Stimulated activated CD4-positive, alpha-beta T cell treated with anti-CD3 and anti-CD28 coated beads, Interleukin-4, amount 100 ng/mL, for 48 hours (primary cell): ENCODE results near the gene COP1.
"Not testable (repeated sequence)": the region's sequence is repeated elsewhere in the genome, so short reads cannot be mapped to it uniquely, and the experiment has no call there.

ENCODE experiments used
- DNase-seq, 2 donors: peaks; one replicate each; pipeline ENCODE4 v3.0.0-alpha.2; 2020; ENCODE audit warnings: low read depth in 2 of 2

The COP1 gene

DNA sequence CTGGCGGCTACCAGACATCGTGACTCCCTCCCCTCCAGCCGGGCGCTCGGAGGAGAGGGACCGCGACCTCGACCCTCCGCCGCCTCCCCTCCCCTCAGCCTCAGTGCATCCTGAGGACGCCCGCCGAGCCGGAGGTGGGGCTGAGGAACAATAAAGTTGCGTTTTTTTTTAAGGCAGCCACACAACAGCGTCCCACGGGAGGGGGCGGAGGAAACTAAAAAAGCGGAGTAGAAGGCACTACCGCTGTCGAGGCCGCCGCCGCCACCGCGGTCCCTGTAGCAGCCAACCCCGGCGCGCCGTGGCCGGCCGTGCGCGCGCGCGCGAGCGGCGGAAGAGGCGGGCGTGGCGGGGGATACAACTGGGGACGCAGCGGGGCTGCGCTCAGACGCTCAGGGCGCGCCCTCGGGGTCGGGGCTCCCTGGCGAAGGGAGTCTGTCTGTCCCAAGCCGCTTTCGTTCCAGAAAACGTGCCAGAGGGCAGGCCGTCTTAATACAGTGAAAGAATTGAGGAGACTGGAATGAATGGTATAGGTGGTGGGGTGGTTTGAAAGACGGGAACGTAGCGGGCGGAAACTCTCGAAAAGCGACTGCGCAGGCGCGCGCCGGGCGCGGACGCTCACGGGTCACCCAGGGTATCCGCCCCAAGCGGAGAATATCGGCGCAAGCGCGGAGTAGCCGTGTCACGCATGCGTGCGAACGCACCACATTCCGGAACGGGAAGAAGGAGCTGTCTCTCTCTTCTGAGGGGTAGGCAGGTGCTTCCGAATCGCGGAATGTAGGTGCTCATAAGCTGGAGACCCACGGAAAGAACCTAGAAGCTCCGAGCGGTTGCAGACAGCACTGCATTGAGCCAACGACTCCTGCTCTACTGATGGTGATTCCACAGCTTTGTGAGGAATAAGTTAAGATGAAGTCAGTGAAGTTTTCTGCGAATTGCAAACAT, at the start of gene COP1:
COP1 (minus strand) TSS at position 326 of the 942 bp plus-strand sequence; CDS start at position 18, 308 bp downstream.
- peak; percentile 90 to 93 for DNase-seq

- DNase-seq: no peak
Observed at GRCh38 chr1:176252191-176252590, 45.1 kb upstream of the COP1 start.

- DNase-seq: no peak
Observed at GRCh38 chr1:176244851-176245250, 37.8 kb upstream of the COP1 start.

- DNase-seq: no peak
Observed at GRCh38 chr1:176243746-176244145, 36.7 kb upstream of the COP1 start.

DNA sequence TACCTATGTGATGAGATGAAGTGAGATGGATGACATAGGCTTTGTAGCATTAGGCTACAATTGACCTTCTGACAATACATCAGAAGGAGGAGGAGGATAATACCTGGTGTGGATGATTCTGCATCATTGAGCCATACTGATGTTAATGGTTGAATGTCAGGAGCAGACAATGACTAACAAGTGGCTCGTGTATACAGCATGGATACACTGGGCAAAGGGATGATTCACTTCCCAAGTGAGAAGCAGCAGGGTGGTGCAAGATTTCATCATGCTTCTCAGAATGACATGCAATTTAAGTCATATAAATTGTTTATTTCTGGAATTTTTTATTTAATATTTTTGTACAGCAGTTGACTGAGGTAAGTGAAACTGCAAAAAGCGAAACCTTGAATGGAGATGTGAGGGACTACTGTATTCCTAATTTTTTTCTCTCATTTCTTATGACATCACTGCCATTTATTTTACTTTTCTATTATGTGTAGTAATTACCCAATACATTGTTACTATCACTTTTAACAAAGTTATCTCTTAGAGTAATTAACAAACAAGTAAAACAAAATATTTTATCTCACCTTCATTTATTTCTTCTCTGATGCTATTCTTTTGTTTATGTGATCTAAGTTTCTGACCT, 34.4 kb upstream of the COP1 start:
- no peak for DNase-seq

GRCh38 chr1:176233657-176234056, 26.6 kb upstream of the COP1 start:
- not testable (repeated sequence) for DNase-seq

DNA sequence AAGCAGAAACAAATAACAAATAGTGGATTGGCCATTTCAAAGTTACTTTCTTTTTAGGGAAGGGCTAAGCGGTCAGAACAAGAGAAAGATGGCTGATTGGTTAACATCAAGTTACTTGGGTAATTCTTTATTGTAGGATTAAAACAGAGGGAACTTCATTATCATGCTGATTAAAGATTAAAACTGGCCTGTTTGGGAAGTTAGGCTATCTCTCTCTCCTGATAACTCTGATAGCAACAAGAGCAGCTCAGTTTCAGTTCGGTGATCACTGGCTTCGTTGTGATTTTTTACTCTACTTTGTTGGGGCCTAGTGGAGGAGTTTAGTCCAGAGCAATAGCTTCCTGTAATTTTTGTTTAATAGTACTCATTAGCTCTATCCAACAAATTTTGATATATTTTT, 20.5 kb upstream of the COP1 start:
- DNase-seq: no peak

GRCh38 chr1:176225911-176226310, 18.8 kb upstream of the COP1 start:
- DNase-seq: no peak

DNA sequence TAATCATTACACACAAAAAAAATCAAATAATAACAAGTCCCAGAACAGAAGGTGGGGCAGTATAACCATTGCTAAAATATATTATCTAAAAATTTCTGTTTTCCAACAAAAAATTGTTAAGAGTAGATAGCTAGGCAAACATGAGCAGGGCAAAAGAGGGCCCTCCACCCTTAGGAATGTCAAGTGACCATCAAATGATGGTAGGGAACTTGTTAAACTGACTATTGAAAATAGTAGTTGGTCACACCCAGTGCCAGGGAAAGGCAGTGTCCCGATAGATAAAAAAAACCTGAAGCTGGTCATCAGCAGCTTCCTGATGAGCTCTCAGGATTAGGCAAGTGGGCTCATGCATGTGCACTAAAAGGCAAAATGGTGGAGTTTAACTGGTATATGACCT, 18.4 kb upstream of the COP1 start:
- DNase-seq: no peak

DNA sequence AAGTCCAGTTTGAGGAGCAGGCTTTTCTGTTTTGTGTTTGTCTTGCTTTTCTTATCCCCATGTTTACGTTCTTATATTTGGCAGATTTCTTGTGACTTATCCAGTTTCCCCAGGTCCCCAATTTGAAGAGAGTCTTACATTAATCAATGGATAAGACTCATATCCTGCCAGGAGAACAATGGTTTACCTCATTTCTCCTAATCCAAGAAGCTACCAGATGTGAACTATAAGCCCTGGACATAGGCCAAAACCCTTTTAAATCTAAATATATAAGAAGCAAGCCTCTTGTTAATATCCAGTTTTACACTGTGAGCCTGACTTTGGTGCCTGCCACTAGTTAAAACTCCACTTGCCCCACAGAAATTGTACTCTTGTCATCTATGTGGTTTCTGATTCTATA, 15.1 kb upstream of the COP1 start:
- DNase-seq: no peak

GRCh38 chr1:176220100-176220689, 13.1 kb upstream of the COP1 start:
- DNase-seq: no peak

- no peak for DNase-seq
Observed at GRCh38 chr1:176217461-176218099, 10.5 kb upstream of the COP1 start.

GRCh38 chr1:176216031-176216430, 8.9 kb upstream of the COP1 start:
- no peak for DNase-seq

DNA sequence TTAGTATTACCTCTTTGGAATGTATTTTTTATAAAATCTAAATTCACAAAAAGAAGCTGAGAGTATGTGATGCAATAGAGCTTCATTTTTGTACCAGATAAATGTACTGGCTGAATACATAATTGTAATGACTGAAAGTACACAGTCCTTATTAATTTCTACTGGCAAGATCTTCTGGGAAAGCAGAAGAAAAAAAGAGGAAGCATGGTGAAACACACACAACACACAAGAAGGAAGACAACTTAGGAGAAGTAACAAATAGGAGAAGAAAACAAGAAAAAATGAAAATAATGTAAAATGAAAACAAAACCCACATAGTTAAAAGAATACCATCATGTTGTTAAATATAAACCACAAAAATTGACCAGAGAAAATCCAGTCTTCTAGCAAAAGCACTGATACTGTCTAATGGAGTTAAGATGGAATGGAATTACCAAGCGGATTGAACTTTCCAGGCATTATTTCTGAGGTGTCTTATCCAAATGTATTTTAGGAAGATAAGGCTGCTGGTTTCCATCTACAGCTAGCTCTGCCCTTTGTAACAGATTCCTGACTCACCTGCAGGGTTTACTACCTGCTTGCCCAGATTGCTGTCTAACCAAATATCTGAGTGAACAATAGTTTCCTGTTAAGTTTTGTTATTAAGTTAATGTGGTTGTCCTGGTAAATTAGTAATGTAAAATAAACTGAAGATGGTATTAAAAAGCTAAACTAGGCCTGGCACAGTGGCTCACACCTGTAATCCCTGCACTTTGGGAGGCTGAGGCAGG, 4.5 kb upstream of the COP1 start:
- no peak for DNase-seq

GRCh38 chr1:176208034-176208433, 948 bp upstream of the COP1 start:
- DNase-seq: no peak

DNA sequence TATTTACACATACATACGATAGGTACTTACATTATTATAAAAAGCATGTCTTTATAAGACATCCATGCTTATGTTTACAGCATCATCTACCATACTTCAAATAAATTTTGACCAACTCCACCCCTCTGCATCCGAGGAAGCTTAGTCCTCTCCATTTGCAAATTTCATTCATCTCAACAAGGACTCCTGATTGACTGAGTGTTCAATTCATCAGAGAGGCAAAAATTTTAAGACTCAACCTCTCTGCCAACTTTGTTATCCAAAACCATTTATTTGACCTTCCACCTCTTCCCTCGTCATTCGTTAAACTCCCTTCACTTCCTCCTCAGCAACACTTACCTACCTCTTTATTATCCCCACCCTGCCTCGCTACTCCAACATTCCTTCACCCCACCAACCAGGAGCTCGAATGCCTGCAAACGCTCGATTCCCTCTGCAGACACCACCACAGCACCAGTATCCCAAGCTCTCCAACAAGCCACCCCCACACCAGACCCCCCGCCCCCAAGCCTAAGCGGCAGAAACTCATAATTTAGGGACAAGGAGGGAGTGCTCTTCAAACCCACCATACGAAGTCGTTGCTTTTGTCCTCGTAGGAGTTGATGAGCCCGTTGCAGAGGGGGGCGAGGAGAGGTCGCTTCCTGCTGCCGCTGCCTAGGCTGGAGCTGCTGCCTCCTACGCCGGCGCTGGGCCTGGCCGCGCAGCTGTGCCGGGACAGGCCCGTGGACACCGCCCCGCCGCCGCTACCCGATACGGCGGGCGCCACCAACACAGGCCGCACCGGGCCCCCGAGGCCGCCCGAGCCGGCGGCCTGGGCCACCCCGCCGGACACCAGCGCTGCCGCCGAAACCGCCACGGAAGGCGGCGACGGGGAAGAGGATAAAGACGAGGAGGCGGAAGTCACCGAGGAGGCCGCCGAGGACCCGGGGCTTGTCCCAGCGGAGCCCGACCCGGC, 803 bp downstream of the COP1 start:
- DNase-seq: peak; percentile 6 to 29

GRCh38 chr1:176205332-176205914, 1.7 kb downstream of the COP1 start:
- DNase-seq: no peak

DNA sequence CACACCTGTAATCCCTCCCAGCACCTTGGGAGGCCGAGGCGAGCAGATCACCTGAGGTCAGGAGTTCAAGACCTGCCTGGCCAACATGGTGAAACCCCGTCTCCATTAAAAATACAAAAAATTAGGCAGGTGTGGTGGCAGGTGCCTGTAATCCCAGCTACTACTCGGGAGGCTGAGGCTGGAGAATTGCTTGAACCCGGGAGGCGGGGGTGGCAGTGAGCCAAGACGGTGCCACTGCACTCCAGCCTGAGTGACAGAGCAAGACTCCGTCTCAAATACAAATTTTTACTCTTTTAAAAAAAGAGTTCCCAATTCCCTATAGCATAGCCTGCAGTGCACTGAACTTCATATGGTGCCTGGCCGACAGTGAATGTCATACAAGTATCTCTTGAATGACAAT, 2.4 kb downstream of the COP1 start:
- not testable (repeated sequence) for DNase-seq

GRCh38 chr1:176203735-176204134, 3.4 kb downstream of the COP1 start:
- no peak for DNase-seq

DNA sequence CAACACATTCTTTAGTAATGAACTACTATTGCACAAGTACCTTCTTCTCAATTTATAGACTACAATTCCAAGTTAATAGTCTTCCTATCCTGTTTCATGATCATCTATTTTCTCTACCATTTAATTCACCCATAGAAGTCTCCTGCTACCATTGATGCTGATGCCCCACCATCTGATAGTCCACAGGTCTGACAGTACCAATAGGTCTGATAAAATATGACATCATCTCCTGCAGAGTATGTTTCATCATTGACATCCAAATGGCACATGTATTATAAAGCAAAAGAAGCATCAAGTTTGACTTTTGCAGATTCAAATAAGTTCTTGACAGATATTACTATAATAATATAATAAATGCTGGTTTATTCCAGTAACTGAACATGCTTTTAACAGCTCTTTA, 5.5 kb downstream of the COP1 start:
- no peak for DNase-seq
